T-helper 17 cell (primary cell): ENCODE data around the gene KAZN. TPM values are rescaled to one million over a fixed set of nuclear protein-coding genes. Genes with fewer than 3 reads are reported as not detected.
A peak's percentile ranks its signal among the peaks of the same experiment; 100 is the strongest.
"Not testable (repeated sequence)": the region's sequence is repeated elsewhere in the genome, so short reads cannot be mapped to it uniquely, and the experiment has no call there.

Experiments
- ATAC-seq: fragments of 150-1000 bp; cut with Tn5 transposase; 2 replicates; pipeline ENCODE4 v1.10.0; 2021; ENCODE audit warnings: mild to moderate bottlenecking, moderate library complexity
- DNase-seq, 3 donors: peaks; one replicate each; pipeline versions ENCODE4 v3.0.0 to v3.0.0-alpha.2; 2020 to 2021
- H3K9me3 ChIP-seq: one replicate; pipeline ENCODE4 v1.7.0; 2013; ENCODE audit warnings: low read length, mild to moderate bottlenecking; ENCODE audit not compliant: control insufficient read depth, poor library complexity, severe bottlenecking
- H3K27ac Mint-ChIP-seq: one replicate; pipeline ENCODE4 v1.8.0; 2022; ENCODE audit warnings: mild to moderate bottlenecking, moderate library complexity, mixed read lengths
- H3K27me3 Mint-ChIP-seq: one replicate; pipeline ENCODE4 v1.8.0; 2022; ENCODE audit warnings: mixed read lengths
- H3K36me3 Mint-ChIP-seq: one replicate; pipeline ENCODE4 v1.8.0; 2022; ENCODE audit warnings: low read depth, mixed read lengths
- H3K4me1 Mint-ChIP-seq: one replicate; pipeline ENCODE4 v1.8.0; 2022; ENCODE audit warnings: mild to moderate bottlenecking, mixed read lengths
- H3K4me3 Mint-ChIP-seq: one replicate; pipeline ENCODE4 v1.8.0; 2022; ENCODE audit warnings: mild to moderate bottlenecking, moderate library complexity, mixed read lengths
- total RNA-seq, 4 donors: library from RNA in 2 of 4; stranded (reverse) in 2 of 4; gene quantifications; one replicate each; pipeline ENCODE4 v1.2.3 and lab custom pipeline; 2022 to 2026

KAZN gene
- total RNA-seq, 2 donors from 2014 or later = 0.10 to 0.62 TPM

- Mint-ChIP-seq H3K4me3 (no peak overlapping the region), H3K27ac (no peak overlapping the region), H3K36me3 (peaks cover 3% of the 10 kb centered on the region), H3K4me1 (no peaks in the 10 kb centered on the region), H3K27me3 (peaks cover 6% of the 10 kb centered on the region)
- DNase-seq (no peak), ATAC-seq (no peak)
- no peaks in the 10 kb centered on the region for H3K9me3 ChIP-seq
Observed at GRCh38 chr1:14962407-14962806, 363.9 kb downstream of the KAZN start.

DNA sequence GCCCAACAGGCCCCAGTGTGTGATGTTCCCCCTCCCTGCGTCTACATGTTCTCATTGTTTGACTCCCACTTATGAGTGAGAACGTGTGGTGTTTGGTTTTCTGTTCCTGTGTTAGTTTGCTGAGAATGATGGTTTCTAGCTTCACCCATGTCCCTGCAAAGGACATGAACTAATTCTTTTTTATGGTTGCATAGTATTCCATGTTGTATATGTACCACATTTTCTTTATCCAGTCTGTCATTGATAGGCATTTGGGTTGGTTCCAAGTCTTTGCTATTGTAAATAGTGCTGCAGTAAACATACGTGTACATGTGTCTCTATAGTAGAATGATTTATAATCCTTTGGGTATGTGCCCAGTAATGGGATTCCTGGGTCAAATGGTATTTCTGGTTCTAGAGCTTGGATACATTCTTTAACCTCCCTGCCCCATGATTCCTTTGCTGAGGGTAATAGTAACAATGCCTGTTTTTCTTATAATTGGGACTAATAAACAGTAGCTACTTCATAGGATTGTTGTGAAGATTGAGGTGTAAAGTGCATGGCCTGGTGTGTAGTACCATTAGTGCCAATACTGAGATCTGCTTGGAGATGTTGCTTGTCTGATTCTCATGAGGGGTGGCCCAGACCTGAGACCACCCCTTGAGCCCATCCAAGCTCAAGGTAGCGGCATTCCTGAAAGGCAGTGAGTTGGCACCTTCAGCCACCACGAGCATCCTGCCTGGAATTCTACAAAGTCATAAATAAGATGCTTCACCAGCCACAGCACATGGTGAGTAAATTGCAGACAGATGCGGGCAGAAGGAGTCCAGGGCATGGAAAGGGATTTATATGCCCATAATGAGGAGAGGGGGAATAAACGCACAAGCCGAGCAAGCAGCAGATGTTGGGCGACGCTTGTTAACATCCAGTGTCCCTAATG, 365.6 kb downstream of the KAZN start:
- not testable (repeated sequence) for H3K27ac Mint-ChIP-seq, H3K4me1 Mint-ChIP-seq, H3K27me3 Mint-ChIP-seq, DNase-seq, H3K4me3 Mint-ChIP-seq, H3K36me3 Mint-ChIP-seq, ATAC-seq, H3K9me3 ChIP-seq

DNA sequence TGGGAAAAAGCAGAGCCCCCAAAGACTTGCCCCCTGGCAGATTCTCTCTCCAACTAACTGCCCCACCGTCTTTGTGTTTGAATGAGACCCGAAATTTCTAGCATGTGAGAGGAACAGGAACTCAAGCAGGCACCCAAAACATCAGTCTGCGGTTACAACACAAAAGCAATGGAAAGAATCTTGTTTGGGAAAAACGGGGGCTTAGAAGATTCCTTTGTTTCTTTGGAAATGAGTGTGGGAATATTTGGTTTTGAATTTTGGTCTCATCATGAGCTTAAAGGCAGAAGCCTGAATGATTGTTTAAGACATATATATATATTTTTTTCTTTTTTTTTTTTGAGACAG, 366.2 kb downstream of the KAZN start:
- no peaks in the 10 kb centered on the region for H3K9me3 ChIP-seq
- peaks cover 3% of the 10 kb centered on the region for H3K36me3 Mint-ChIP-seq
- H3K4me3 Mint-ChIP-seq = no peak overlapping the region
- no peak for DNase-seq
- no peak for ATAC-seq
- peaks cover 6% of the 10 kb centered on the region for H3K4me1 Mint-ChIP-seq
- H3K27me3 Mint-ChIP-seq = peaks cover 6% of the 10 kb centered on the region
- no peak overlapping the region for H3K27ac Mint-ChIP-seq

DNA sequence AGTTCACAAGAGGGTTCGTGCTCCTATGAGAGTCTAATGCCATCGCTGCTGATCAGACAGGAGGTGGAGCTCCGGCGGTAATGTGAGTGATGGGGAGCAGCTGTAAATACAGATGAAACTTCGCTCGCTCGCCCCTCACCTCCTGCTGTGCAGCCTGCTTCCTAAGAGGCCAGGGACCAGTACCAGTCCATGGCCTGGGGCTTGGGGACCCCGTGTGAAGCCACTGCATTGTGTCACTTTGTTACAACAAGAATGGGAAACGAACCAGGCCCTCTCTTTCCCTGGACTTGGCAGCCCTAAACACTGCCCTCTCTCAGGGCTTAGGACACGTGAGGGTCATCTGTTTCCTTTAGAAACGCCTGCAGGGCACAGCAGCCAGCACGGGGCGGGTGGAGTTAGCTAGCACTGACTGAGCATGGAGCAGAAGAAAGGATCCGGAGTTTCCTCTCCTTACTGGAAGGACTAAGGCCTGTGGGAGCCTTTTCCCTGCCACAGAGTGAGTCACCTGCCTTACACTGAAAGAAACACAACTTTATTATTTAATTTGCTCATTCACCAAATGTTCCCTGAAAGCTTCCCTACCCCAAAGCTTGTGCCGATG, 369.9 kb downstream of the KAZN start:
- ATAC-seq = no peak
- Mint-ChIP-seq H3K4me1 (peaks cover 6% of the 10 kb centered on the region), H3K36me3 (peaks cover 3% of the 10 kb centered on the region), H3K4me3 (no peak overlapping the region), H3K27ac (no peak overlapping the region), H3K27me3 (peaks cover 12% of the 10 kb centered on the region)
- no peaks in the 10 kb centered on the region for H3K9me3 ChIP-seq
- no peak for DNase-seq

DNA sequence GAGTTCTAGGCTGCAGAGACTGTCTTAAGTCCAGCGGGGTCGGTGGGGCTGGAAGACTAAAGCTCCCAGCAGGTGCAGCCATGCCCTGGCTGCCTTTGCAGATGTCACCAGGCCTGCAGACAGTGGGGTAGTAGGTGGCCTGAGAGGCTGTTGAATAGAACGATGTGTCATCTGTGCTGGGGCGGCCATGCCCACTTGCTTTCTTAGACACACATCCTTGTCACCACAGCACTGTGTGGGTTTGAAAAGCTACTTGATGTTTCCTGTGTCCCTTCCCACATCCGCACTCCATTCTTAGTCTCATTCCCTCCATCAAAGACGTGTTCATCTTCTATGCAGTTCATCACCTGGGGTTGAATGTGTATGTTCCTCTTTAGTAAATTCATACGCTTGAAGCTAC, 370.5 kb downstream of the KAZN start:
- H3K36me3 Mint-ChIP-seq = peaks cover 3% of the 10 kb centered on the region
- H3K9me3 ChIP-seq = no peaks in the 10 kb centered on the region

GRCh38 chr1:14970115-14970798, 371.8 kb downstream of the KAZN start:
- Mint-ChIP-seq H3K4me3 (no peak overlapping the region), H3K4me1 (peaks cover 6% of the 10 kb centered on the region), H3K27ac (no peak overlapping the region), H3K36me3 (peaks cover 3% of the 10 kb centered on the region), H3K27me3 (peaks cover 19% of the 10 kb centered on the region)
- no peak for DNase-seq
- no peaks in the 10 kb centered on the region for H3K9me3 ChIP-seq
- ATAC-seq = no peak

More for the DNA sequence above, 370.5 kb downstream of the KAZN start:
- peaks cover 6% of the 10 kb centered on the region for H3K4me1 Mint-ChIP-seq
- ATAC-seq = peak; percentile 49
- H3K27ac Mint-ChIP-seq = no peak overlapping the region
- no peak overlapping the region for H3K4me3 Mint-ChIP-seq
- H3K27me3 Mint-ChIP-seq = peaks cover 12% of the 10 kb centered on the region
- DNase-seq = no peak

GRCh38 chr1:14970799-14971141, 372.3 kb downstream of the KAZN start:
- H3K9me3 ChIP-seq = no peaks in the 10 kb centered on the region
- Mint-ChIP-seq H3K27me3 (peaks cover 19% of the 10 kb centered on the region), H3K27ac (no peak overlapping the region), H3K4me3 (no peak overlapping the region), H3K36me3 (peaks cover 3% of the 10 kb centered on the region), H3K4me1 (peaks cover 6% of the 10 kb centered on the region)
- DNase-seq (no peak), ATAC-seq (no peak)

GRCh38 chr1:14971221-14971620, 372.7 kb downstream of the KAZN start:
- peaks cover 16% of the 10 kb centered on the region for H3K27me3 Mint-ChIP-seq
- no peaks in the 10 kb centered on the region for H3K9me3 ChIP-seq
- no peak for ATAC-seq
- peaks cover 6% of the 10 kb centered on the region for H3K4me1 Mint-ChIP-seq
- peaks cover 3% of the 10 kb centered on the region for H3K36me3 Mint-ChIP-seq
- H3K27ac Mint-ChIP-seq = no peak overlapping the region
- no peak overlapping the region for H3K4me3 Mint-ChIP-seq
- no peak for DNase-seq

GRCh38 chr1:14972107-14972506, 373.6 kb downstream of the KAZN start:
- Mint-ChIP-seq H3K4me1 (peaks cover 6% of the 10 kb centered on the region), H3K4me3 (no peak overlapping the region), H3K27ac (no peak overlapping the region), H3K27me3 (peaks cover 13% of the 10 kb centered on the region), H3K36me3 (peaks cover 3% of the 10 kb centered on the region)
- ATAC-seq (no peak), DNase-seq (no peak)
- H3K9me3 ChIP-seq = no peaks in the 10 kb centered on the region

- peaks cover 6% of the 10 kb centered on the region for H3K4me1 Mint-ChIP-seq
- H3K36me3 Mint-ChIP-seq = peaks cover 2% of the 10 kb centered on the region
- DNase-seq (no peak), ATAC-seq (no peak)
- peaks cover 21% of the 10 kb centered on the region for H3K27me3 Mint-ChIP-seq
- no peaks in the 10 kb centered on the region for H3K9me3 ChIP-seq
- H3K4me3 Mint-ChIP-seq = no peak overlapping the region
- no peak overlapping the region for H3K27ac Mint-ChIP-seq
Observed at GRCh38 chr1:14973773-14974172, 375.3 kb downstream of the KAZN start.

GRCh38 chr1:14974361-14974760, 375.9 kb downstream of the KAZN start:
- H3K9me3 ChIP-seq = no peaks in the 10 kb centered on the region
- DNase-seq (no peak), ATAC-seq (no peak)
- Mint-ChIP-seq H3K27ac (no peak overlapping the region), H3K27me3 (peaks cover 22% of the 10 kb centered on the region), H3K36me3 (peaks cover 2% of the 10 kb centered on the region), H3K4me3 (no peak overlapping the region), H3K4me1 (peaks cover under 1% of the 10 kb centered on the region)

DNA sequence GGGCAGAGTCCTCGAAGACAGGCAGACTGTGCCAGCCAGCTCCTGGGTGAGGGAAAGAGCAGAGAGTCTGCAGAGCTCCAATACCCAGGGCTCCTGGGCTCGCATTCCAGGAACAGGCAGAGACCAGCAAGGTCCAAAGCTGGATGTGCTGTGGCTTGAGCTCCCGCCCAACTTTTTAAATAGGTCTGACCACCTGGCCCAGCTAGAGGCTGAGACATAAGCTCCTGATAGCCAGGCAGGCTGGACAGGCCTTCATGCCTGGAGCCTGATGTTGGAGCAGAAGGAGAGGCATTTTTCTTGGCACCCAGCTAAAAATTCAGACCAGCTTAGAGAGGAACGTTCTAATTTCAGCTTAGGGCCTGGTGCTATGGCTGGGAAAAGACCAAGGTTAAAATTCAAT, 376.6 kb downstream of the KAZN start:
- no peaks in the 10 kb centered on the region for H3K9me3 ChIP-seq
- peaks cover 22% of the 10 kb centered on the region for H3K27me3 Mint-ChIP-seq
- H3K4me3 Mint-ChIP-seq = no peak overlapping the region
- ATAC-seq (no peak), DNase-seq (no peak)
- H3K36me3 Mint-ChIP-seq = peaks cover 2% of the 10 kb centered on the region
- no peaks in the 10 kb centered on the region for H3K4me1 Mint-ChIP-seq
- no peak overlapping the region for H3K27ac Mint-ChIP-seq

DNA sequence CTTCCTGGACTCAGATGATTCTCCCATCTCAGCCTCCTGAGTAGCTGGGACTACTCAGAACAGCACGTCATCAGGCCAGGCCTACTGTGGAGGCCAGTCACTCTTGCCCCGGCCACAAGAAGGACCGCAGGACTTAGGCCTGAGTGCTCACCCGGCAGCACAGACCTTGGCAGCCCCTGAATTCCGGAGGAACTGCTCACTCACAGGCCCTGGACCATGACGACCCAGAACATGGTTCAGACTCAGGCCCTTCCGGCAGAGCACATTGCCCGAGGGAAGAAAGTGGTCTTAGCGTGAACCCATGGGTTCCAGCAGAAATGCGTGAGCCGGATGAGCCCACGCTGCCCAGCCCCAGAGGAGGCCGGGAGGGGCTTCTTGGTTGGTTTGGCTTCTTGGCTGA, 377.8 kb downstream of the KAZN start:
- Mint-ChIP-seq H3K4me1 (no peaks in the 10 kb centered on the region), H3K36me3 (peaks cover 2% of the 10 kb centered on the region), H3K4me3 (no peak overlapping the region), H3K27me3 (peaks cover 16% of the 10 kb centered on the region), H3K27ac (no peak overlapping the region)
- DNase-seq (no peak), ATAC-seq (no peak)
- no peaks in the 10 kb centered on the region for H3K9me3 ChIP-seq
